Measurements from ENCODE around the gene INPP5F.

DNA sequence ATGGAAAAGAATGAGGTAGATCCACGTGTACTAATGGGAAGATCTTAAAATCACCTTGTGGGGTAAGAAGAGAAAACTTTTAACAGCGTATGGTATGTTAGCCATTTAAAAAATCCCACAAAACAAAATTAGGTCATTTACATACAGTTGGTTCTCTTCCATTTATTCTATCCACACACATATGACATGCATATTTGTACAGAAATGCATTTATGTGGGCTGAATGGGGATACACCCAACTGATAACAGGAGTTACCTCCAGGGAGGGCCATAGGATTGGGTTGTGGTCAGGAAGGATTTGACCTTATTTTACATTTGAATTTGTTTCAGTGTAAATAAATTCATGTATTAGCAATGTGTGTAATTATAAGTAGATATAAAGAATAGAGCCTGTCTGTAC is 75.3 kb downstream of the INPP5F start:
- TF ChIP-seq POLR2A (IDR thresholded peaks at IDR 0.05): no peak
- TF ChIP-seq, protein P1, sequence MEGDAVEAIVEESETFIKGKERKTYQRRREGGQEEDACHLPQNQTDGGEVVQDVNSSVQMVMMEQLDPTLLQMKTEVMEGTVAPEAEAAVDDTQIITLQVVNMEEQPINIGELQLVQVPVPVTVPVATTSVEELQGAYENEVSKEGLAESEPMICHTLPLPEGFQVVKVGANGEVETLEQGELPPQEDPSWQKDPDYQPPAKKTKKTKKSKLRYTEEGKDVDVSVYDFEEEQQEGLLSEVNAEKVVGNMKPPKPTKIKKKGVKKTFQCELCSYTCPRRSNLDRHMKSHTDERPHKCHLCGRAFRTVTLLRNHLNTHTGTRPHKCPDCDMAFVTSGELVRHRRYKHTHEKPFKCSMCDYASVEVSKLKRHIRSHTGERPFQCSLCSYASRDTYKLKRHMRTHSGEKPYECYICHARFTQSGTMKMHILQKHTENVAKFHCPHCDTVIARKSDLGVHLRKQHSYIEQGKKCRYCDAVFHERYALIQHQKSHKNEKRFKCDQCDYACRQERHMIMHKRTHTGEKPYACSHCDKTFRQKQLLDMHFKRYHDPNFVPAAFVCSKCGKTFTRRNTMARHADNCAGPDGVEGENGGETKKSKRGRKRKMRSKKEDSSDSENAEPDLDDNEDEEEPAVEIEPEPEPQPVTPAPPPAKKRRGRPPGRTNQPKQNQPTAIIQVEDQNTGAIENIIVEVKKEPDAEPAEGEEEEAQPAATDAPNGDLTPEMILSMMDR (IDR thresholded peaks at IDR 0.05): no peak

Data from heart left ventricle (tissue), 13 donors.